ENCODE measurements around the gene CSAD. TPM values are rescaled to one million over a fixed set of nuclear protein-coding genes. Genes with fewer than 3 reads are reported as not detected.

CSAD gene
- polyA plus RNA-seq, 4 donors, result 12.9 to 56.4 (median 34.4) TPM

GRCh38 chr12:53123578-53124351 is 57.0 kb downstream of the CSAD start:
- Histone ChIP-seq H3K27ac (ENCODE audit: low read depth in 1 of 3, low read length in 2 of 3) (no peak overlapping the region), H3K36me3 (ENCODE audit: control insufficient read depth in 3 of 3, insufficient read depth in 2 of 3, low read depth in 1 of 3, low read length in 3 of 3) (peaks cover 0 to 44% (median 0%) of the 10 kb centered on the region in 3 donors), H3K27me3 (ENCODE audit: control insufficient read depth in 3 of 3, insufficient read depth in 3 of 3, low read length in 3 of 3) (peaks cover 0 to 1% (median 0%) of the 10 kb centered on the region in 3 donors), H3K4me1 (ENCODE audit: control insufficient read depth in 3 of 3, insufficient read depth in 2 of 3, low read depth in 1 of 3, low read length in 2 of 3) (peaks cover 0 to 10% (median 0%) of the 10 kb centered on the region in 3 donors), H3K4me3 (ENCODE audit: low read depth in 1 of 3, low read length in 3 of 3) (no peak overlapping the region), H3K9me3 (ENCODE audit: control insufficient read depth in 2 of 2, insufficient read depth in 1 of 2, low read depth in 1 of 2, low read length in 1 of 2) (no peaks in the 10 kb centered on the region)
- FAIRE-seq, result no peak
- 89 to 93% (median 90%) methylated on average over 16 of the region's 16 CpGs for WGBS, 3 donors
- DNase-seq, result no peak

- Histone ChIP-seq H3K27me3 (ENCODE audit: control insufficient read depth in 3 of 3, insufficient read depth in 3 of 3, low read length in 3 of 3) (no peaks in the 10 kb centered on the region), H3K27ac (ENCODE audit: low read depth in 1 of 3, low read length in 2 of 3) (no peak overlapping the region), H3K4me3 (ENCODE audit: low read depth in 1 of 3, low read length in 3 of 3) (no peak overlapping the region), H3K9me3 (ENCODE audit: control insufficient read depth in 2 of 2, insufficient read depth in 1 of 2, low read depth in 1 of 2, low read length in 1 of 2) (no peaks in the 10 kb centered on the region), H3K4me1 (ENCODE audit: control insufficient read depth in 3 of 3, insufficient read depth in 2 of 3, low read depth in 1 of 3, low read length in 2 of 3) (peaks cover 0 to 17% (median 0%) of the 10 kb centered on the region in 3 donors), H3K36me3 (ENCODE audit: control insufficient read depth in 3 of 3, insufficient read depth in 2 of 3, low read depth in 1 of 3, low read length in 3 of 3) (peaks cover 0 to 45% (median 0%) of the 10 kb centered on the region in 3 donors)
- WGBS, 3 donors, result 92 to 97% (median 97%) methylated on average over 10 of the region's 10 CpGs
- DNase-seq (no peak), FAIRE-seq (no peak)
Measured at GRCh38 chr12:53122961-53123468, 57.7 kb downstream of the CSAD start.

- Histone ChIP-seq H3K4me1 (ENCODE audit: control insufficient read depth in 3 of 3, insufficient read depth in 2 of 3, low read depth in 1 of 3, low read length in 2 of 3) (peaks cover 0 to 21% (median 0%) of the 10 kb centered on the region in 3 donors), H3K27me3 (ENCODE audit: control insufficient read depth in 3 of 3, insufficient read depth in 3 of 3, low read length in 3 of 3) (no peaks in the 10 kb centered on the region), H3K27ac (ENCODE audit: low read depth in 1 of 3, low read length in 2 of 3) (no peak overlapping the region), H3K4me3 (ENCODE audit: low read depth in 1 of 3, low read length in 3 of 3) (no peak overlapping the region), H3K36me3 (ENCODE audit: control insufficient read depth in 3 of 3, insufficient read depth in 2 of 3, low read depth in 1 of 3, low read length in 3 of 3) (peaks cover 0 to 59% (median 0%) of the 10 kb centered on the region in 3 donors), H3K9me3 (ENCODE audit: control insufficient read depth in 2 of 2, insufficient read depth in 1 of 2, low read depth in 1 of 2, low read length in 1 of 2) (no peaks in the 10 kb centered on the region)
- FAIRE-seq, result no peak
- no peak for DNase-seq
- WGBS, 3 donors, result 85% methylated on average over 12 of the region's 12 CpGs
Measured at GRCh38 chr12:53120685-53121525, 59.8 kb downstream of the CSAD start.

GRCh38 chr12:53118751-53119300 is 61.9 kb downstream of the CSAD start:
- Histone ChIP-seq H3K4me1 (ENCODE audit: control insufficient read depth in 3 of 3, insufficient read depth in 2 of 3, low read depth in 1 of 3, low read length in 2 of 3) (peaks cover 0 to 36% (median 0%) of the 10 kb centered on the region in 3 donors), H3K27ac (ENCODE audit: low read depth in 1 of 3, low read length in 2 of 3) (peak overlapping the region in 2 of 3 donors; percentile 56 to 71), H3K27me3 (ENCODE audit: control insufficient read depth in 3 of 3, insufficient read depth in 3 of 3, low read length in 3 of 3) (no peaks in the 10 kb centered on the region), H3K9me3 (ENCODE audit: control insufficient read depth in 2 of 2, insufficient read depth in 1 of 2, low read depth in 1 of 2, low read length in 1 of 2) (no peaks in the 10 kb centered on the region), H3K36me3 (ENCODE audit: control insufficient read depth in 3 of 3, insufficient read depth in 2 of 3, low read depth in 1 of 3, low read length in 3 of 3) (peaks cover 0 to 62% (median 0%) of the 10 kb centered on the region in 3 donors), H3K4me3 (ENCODE audit: low read depth in 1 of 3, low read length in 3 of 3) (no peak overlapping the region)
- peak; percentile 66 to 88 for DNase-seq
- no peak for FAIRE-seq
- 48 to 80% (median 52%) methylated on average over 8 of the region's 8 CpGs for WGBS, 3 donors

- H3K4me1 ChIP-seq (ENCODE audit: control insufficient read depth in 3 of 3, insufficient read depth in 2 of 3, low read depth in 1 of 3, low read length in 2 of 3), result peaks cover 0 to 44% (median 0%) of the 10 kb centered on the region in 3 donors
- no peak for FAIRE-seq
- H3K27ac ChIP-seq (ENCODE audit: low read depth in 1 of 3, low read length in 2 of 3), result no peak overlapping the region
- no peaks in the 10 kb centered on the region for H3K9me3 ChIP-seq (ENCODE audit: control insufficient read depth in 2 of 2, insufficient read depth in 1 of 2, low read depth in 1 of 2, low read length in 1 of 2)
- H3K36me3 ChIP-seq (ENCODE audit: control insufficient read depth in 3 of 3, insufficient read depth in 2 of 3, low read depth in 1 of 3, low read length in 3 of 3), result peaks cover 0 to 46% (median 0%) of the 10 kb centered on the region in 3 donors
- WGBS, 3 donors, result 87 to 90% (median 89%) methylated on average over 8 of the region's 8 CpGs
- no peak overlapping the region for H3K4me3 ChIP-seq (ENCODE audit: low read depth in 1 of 3, low read length in 3 of 3)
- DNase-seq, result no peak
- H3K27me3 ChIP-seq (ENCODE audit: control insufficient read depth in 3 of 3, insufficient read depth in 3 of 3, low read length in 3 of 3), result no peaks in the 10 kb centered on the region
Measured at GRCh38 chr12:53115891-53116648, 64.7 kb downstream of the CSAD start.

- no peak for FAIRE-seq
- Histone ChIP-seq H3K4me1 (ENCODE audit: control insufficient read depth in 3 of 3, insufficient read depth in 2 of 3, low read depth in 1 of 3, low read length in 2 of 3) (peaks cover 0 to 44% (median 0%) of the 10 kb centered on the region in 3 donors), H3K36me3 (ENCODE audit: control insufficient read depth in 3 of 3, insufficient read depth in 2 of 3, low read depth in 1 of 3, low read length in 3 of 3) (peaks cover 0 to 38% (median 0%) of the 10 kb centered on the region in 3 donors), H3K27ac (ENCODE audit: low read depth in 1 of 3, low read length in 2 of 3) (peak overlapping the region in 1 of 3 donors; percentile 80), H3K27me3 (ENCODE audit: control insufficient read depth in 3 of 3, insufficient read depth in 3 of 3, low read length in 3 of 3) (no peaks in the 10 kb centered on the region), H3K4me3 (ENCODE audit: low read depth in 1 of 3, low read length in 3 of 3) (no peak overlapping the region), H3K9me3 (ENCODE audit: control insufficient read depth in 2 of 2, insufficient read depth in 1 of 2, low read depth in 1 of 2, low read length in 1 of 2) (no peaks in the 10 kb centered on the region)
- WGBS, 3 donors, result 86 to 95% (median 93%) methylated on average over 33 of the region's 33 CpGs
- no peak for DNase-seq
Measured at GRCh38 chr12:53115112-53115890, 65.4 kb downstream of the CSAD start.

GRCh38 chr12:53113951-53114350 is 66.8 kb downstream of the CSAD start:
- Histone ChIP-seq H3K27ac (ENCODE audit: low read depth in 1 of 3, low read length in 2 of 3) (peak overlapping the region in 1 of 3 donors; percentile 80), H3K27me3 (ENCODE audit: control insufficient read depth in 3 of 3, insufficient read depth in 3 of 3, low read length in 3 of 3) (no peaks in the 10 kb centered on the region), H3K9me3 (ENCODE audit: control insufficient read depth in 2 of 2, insufficient read depth in 1 of 2, low read depth in 1 of 2, low read length in 1 of 2) (no peaks in the 10 kb centered on the region), H3K4me3 (ENCODE audit: low read depth in 1 of 3, low read length in 3 of 3) (no peak overlapping the region), H3K4me1 (ENCODE audit: control insufficient read depth in 3 of 3, insufficient read depth in 2 of 3, low read depth in 1 of 3, low read length in 2 of 3) (peaks cover 0 to 36% (median 0%) of the 10 kb centered on the region in 3 donors), H3K36me3 (ENCODE audit: control insufficient read depth in 3 of 3, insufficient read depth in 2 of 3, low read depth in 1 of 3, low read length in 3 of 3) (peaks cover 0 to 36% (median 0%) of the 10 kb centered on the region in 3 donors)
- FAIRE-seq (no peak), DNase-seq (peak in 1 of 2 donors; percentile 24)

Data from small intestine (tissue), 7 donors.